GM20431 (cell line): Measurements from ENCODE around the gene FYB1.

Experiments
- in situ Hi-C: fragments of 300-500 bp; cut with MseI, MboI; formaldehyde crosslinking; loops from one replicate; pipeline ENCODE4 v1.15.0; 2020; ENCODE audit warnings: low sequenced_read_pairs; ENCODE audit not compliant: unreplicated experiment

FYB1 gene

DNA sequence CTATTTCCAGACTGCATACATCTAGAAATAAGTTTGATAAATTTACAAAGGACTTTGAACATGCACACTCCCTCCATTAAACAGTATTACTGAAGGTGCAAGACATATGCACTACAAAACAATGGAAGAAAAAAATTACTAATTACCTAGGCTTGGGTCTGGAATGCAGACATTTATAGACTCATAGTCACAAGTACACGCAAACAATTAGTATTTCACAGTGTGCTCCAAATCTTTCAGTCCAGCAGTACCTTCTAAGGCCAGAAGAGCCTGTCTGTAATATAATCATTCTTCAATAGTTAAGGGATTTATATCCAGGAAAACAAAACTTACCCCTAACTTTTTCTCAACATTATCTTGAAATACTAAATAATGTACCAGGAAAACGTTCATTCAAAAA lies 156.3 kb downstream of the FYB1 start:
- in situ Hi-C loops, result no loop called here

DNA sequence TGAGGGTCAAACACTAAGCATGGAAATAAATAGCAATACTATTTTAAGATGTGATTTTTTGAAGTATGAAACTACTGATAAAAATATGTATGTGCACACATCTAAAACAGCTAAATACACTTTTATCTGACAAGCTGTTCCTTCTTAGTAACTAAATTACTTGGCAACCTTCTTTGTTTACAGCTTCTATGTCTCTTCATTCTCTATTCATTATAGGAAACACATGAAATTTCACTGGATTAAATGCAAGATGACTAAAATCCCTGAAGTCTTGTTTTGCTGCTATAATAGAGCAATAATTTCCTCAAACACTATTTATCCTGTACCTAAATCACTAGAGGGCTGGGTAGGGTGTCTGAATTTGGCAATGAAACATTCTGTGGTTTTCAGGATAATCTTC lies 156.8 kb downstream of the FYB1 start:
- in situ Hi-C loops, result no loop called here

DNA sequence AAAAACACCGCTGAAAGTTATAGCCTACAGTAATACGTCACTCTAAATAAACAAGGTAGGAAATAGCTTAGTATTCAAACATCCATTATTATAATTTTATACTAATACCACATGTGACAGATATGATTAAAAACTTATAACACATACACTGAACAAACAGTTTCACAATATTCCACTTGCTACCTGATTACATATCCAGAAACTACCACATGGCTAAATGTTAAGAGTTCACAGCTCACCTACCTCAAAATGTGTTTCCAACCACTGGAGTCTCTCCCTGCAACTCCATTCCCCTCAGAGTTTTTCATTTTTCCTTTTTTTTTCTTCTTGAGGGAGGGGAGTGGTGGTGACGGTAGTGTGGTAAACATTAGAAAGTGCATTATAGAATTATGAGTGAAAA lies 157.3 kb downstream of the FYB1 start:
- in situ Hi-C loops, result no loop called here

DNA sequence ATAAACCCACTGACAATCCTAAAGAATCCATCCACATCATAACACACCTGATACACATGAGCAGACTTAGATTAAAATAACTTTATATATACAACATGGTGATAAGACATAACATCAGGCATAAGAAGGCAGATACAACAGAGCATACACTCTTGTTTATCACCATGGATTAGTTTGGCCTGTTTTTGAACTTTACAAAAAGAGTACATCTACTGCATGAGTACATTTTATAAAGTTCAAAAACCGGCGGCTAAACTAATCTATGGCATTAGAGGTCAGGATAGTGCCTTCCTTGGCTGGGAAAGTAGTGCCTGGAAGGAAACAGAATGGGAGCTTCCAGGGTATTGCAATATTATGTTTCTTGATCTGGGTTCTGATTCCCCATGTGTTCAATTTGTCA lies 160.3 kb downstream of the FYB1 start:
- in situ Hi-C loops, result no loop called here

- in situ Hi-C loops, result no loop called here
Measured at GRCh38 chr5:39058178-39058921, 161.0 kb downstream of the FYB1 start.

DNA sequence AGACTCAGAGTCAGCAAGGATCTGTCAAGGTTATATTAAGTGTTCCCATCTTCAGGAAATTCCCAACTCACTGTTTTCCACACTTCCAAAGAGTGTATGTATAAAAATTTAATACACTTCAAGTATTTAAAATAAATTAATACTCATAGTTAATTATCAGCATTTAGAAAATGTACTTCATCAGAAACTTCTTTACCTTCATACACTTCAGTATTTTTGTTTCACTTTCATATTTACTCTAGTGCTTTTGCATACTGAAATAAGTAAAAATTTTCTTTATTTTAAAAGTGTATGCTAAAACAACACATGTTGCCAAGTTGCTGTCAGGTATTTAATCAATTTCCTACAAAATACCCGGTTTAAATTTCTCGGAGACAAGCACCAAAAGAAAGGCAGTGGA lies 161.6 kb downstream of the FYB1 start:
- in situ Hi-C loops, result no loop called here

- in situ Hi-C loops, result no loop called here
Measured at GRCh38 chr5:39055768-39056398, 163.5 kb downstream of the FYB1 start.
